Measurements from ENCODE around the gene EPN2. TPM values are rescaled to one million over a fixed set of nuclear protein-coding genes. Genes with fewer than 3 reads are reported as not detected.

Gene EPN2
- total RNA-seq, 1 donor from 2014 or later = 10.5 TPM

GRCh38 chr17:19338031-19338990, 101.1 kb downstream of the EPN2 start:
- Mint-ChIP-seq H3K27me3 (ENCODE audit: low read depth) (no peaks in the 10 kb centered on the region), H3K4me3 (ENCODE audit: low read depth) (no peak overlapping the region), H3K36me3 (ENCODE audit: low read depth) (no peaks in the 10 kb centered on the region), H3K9me3 (no peaks in the 10 kb centered on the region), H3K4me1 (ENCODE audit: low read depth) (no peaks in the 10 kb centered on the region), H3K27ac (no peak overlapping the region)
- intact Hi-C loops (cut with micrococcal nuclease) = loop anchor here (5.0 kb wide), 1 partner anchor 56 kb away; no protein-coding TSS in a partner anchor
- DNase-seq (ENCODE audit: low spot score) = peak; percentile 53

DNA sequence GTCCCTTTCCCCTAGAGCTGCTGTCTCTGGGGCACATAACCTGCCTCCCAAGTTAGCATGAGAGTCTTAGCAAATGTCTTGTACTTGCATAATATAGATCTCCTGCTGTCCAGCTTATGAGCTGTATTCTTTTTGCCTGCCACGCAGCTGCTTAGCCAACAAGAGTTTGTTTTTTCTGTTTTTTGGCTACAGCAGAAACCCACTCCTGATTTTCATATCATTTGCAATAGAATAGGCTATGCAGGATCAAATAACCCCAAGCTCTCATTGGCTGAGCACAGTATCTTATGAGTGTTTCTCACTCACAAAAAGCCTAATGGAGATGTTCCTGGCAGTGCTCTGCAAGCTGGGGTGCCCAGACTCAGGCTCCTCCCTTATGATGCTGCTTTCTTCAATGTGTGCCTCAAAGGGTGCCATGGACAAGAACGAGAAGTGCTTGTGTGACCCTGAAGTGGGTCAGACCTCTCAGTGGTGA, 102.2 kb downstream of the EPN2 start:
- Mint-ChIP-seq H3K4me3 (ENCODE audit: low read depth) (no peak overlapping the region), H3K27ac (no peak overlapping the region), H3K27me3 (ENCODE audit: low read depth) (no peaks in the 10 kb centered on the region), H3K36me3 (ENCODE audit: low read depth) (no peaks in the 10 kb centered on the region), H3K4me1 (ENCODE audit: low read depth) (no peaks in the 10 kb centered on the region), H3K9me3 (no peaks in the 10 kb centered on the region)
- intact Hi-C loops (cut with micrococcal nuclease) = loop anchor here (5.0 kb wide), 1 partner anchor 57 kb away; no protein-coding TSS in a partner anchor
- DNase-seq (ENCODE audit: low spot score) = no peak

- intact Hi-C loops (cut with micrococcal nuclease) = no loop called here
- H3K4me3 Mint-ChIP-seq (ENCODE audit: low read depth) = no peak overlapping the region
- no peaks in the 10 kb centered on the region for H3K36me3 Mint-ChIP-seq (ENCODE audit: low read depth)
- no peak overlapping the region for H3K27ac Mint-ChIP-seq
- no peaks in the 10 kb centered on the region for H3K9me3 Mint-ChIP-seq
- no peak for DNase-seq (ENCODE audit: low spot score)
- H3K4me1 Mint-ChIP-seq (ENCODE audit: low read depth) = no peaks in the 10 kb centered on the region
- no peaks in the 10 kb centered on the region for H3K27me3 Mint-ChIP-seq (ENCODE audit: low read depth)
Measured at GRCh38 chr17:19341211-19341631, 104.1 kb downstream of the EPN2 start.

DNA sequence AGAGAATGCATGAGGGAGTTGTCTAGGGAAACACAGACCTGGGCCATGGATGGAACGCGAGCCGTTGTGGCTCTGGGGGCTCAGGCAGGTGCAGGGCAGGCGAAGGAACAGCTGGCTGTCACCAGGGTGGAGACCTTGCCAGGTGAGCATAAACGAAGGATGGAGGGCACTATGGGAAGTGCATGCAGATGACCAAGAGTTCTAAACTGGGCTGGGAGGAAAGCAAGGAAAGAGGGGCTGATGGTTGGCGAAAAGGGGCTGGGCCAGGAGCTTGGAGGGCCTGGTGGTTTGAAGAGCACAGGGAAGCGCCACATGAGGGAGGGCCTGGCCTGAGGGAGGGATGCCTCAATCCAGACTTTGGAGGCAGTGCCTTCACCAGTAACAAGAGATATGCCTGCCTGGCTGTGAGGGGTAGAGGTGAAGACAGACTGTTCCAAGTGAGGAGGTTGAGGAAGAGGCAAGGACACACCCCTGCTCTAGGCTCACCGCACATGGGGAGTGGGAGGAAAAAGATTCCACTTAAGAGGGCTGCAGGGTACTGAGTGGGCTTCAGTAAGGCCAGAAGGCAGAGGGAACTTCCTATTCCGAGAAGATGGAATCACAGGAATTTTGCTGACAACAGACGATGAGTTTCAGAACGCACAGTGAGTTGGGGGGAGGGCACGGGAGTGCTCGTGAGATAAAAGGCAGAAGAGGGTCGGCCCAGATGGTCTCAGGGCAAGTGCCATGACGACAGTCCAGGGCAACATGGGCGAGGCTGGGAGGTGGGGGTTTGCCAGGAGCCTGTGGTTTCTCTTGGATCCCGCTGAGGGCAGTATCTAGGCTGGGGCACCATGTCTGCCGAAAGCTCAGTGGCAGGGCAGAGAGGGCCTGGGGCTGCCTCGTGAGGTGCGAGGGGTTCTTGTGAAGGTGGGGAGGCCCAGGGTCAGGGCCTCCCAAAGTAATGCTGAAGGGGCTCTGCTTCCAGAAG, 104.8 kb downstream of the EPN2 start:
- Mint-ChIP-seq H3K4me3 (ENCODE audit: low read depth) (no peak overlapping the region), H3K27me3 (ENCODE audit: low read depth) (no peaks in the 10 kb centered on the region), H3K4me1 (ENCODE audit: low read depth) (peaks cover 3% of the 10 kb centered on the region), H3K27ac (no peak overlapping the region), H3K36me3 (ENCODE audit: low read depth) (no peaks in the 10 kb centered on the region), H3K9me3 (no peaks in the 10 kb centered on the region)
- intact Hi-C loops (cut with micrococcal nuclease) = no loop called here
- no peak for DNase-seq (ENCODE audit: low spot score)

DNA sequence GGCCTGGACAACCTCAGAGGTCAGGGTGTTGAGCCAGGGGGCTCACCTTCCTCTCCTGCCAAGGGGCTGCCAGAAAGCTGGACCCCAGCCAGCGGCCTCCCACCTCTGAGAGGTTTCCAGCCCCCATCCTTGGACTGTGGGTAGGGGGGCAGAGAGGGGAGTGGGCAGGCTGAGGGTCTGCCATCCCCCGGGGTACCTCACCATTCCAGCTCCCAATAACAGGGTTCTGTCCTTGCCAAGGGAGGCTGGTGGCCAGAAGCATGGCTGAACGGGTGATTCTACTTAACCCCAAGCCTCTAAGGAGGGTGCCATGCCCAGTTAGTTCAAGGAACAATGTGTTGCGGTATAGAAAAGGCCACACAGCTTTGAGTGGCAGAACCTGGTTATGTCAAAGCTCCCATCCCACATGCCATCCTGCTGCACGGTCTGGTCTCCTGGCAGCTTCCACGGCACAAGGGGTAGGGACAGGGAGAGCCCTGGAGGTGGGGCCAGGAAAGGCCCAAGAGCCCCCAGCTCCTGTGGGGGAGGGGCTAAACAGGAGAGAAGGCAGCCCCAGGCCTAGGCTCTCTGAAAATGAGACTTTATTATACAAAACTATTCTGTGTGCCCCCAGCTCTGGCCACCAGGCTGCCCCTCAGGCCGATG, 105.6 kb downstream of the EPN2 start:
- Mint-ChIP-seq H3K9me3 (no peaks in the 10 kb centered on the region), H3K36me3 (ENCODE audit: low read depth) (no peaks in the 10 kb centered on the region), H3K4me1 (ENCODE audit: low read depth) (peaks cover 3% of the 10 kb centered on the region), H3K4me3 (ENCODE audit: low read depth) (no peak overlapping the region), H3K27ac (no peak overlapping the region), H3K27me3 (ENCODE audit: low read depth) (no peaks in the 10 kb centered on the region)
- intact Hi-C loops (cut with micrococcal nuclease) = no loop called here
- DNase-seq (ENCODE audit: low spot score) = no peak

DNA sequence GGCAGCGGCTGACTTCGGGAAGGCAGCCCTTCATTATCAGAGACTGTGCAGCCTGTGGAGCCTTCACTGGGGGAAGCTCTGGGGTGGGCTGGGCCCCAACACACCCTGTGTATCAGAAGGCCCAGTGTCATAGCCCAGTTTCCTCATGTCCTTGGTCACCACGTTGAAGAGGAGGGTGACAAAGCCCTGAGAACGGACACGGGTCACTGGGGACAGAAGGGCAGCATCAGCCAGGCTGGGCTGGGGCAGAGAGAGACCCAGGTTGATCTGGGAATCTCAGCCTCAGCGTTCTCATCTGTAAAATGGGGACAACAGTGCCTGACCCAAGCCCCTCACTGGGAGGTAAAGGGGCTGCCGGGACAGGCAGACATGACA, 106.1 kb downstream of the EPN2 start:
- Mint-ChIP-seq H3K4me1 (ENCODE audit: low read depth) (peaks cover 3% of the 10 kb centered on the region), H3K27ac (no peak overlapping the region), H3K4me3 (ENCODE audit: low read depth) (no peak overlapping the region), H3K36me3 (ENCODE audit: low read depth) (no peaks in the 10 kb centered on the region), H3K27me3 (ENCODE audit: low read depth) (no peaks in the 10 kb centered on the region), H3K9me3 (no peaks in the 10 kb centered on the region)
- intact Hi-C loops (cut with micrococcal nuclease) = no loop called here
- no peak for DNase-seq (ENCODE audit: low spot score)

DNA sequence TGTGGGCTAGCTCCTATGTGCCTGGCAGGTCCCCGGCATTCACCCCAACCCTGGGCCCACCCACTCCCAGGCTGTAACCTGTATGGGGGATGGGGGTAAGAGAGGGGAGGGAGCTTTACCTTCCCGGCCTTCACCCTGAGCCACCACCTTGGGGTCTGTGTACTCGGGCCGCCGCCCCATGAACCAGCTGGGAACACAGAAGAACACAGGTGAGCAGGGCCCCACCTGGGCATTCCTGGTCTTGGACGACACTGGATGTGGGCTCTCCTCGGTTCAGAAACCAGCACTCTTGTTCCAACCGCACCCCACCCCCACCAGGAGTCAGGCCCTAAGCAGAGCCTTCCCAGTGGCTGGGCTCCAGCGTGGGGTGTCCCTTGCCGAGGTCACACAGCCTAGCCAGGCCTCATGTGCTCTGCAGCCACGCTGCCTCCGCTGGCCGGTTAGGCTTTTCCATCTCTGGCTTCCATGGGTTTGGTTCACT, 106.5 kb downstream of the EPN2 start:
- peaks cover 3% of the 10 kb centered on the region for H3K4me1 Mint-ChIP-seq (ENCODE audit: low read depth)
- intact Hi-C loops (cut with micrococcal nuclease) = no loop called here
- no peaks in the 10 kb centered on the region for H3K9me3 Mint-ChIP-seq
- no peaks in the 10 kb centered on the region for H3K36me3 Mint-ChIP-seq (ENCODE audit: low read depth)
- no peak for DNase-seq (ENCODE audit: low spot score)
- H3K4me3 Mint-ChIP-seq (ENCODE audit: low read depth) = no peak overlapping the region
- H3K27me3 Mint-ChIP-seq (ENCODE audit: low read depth) = no peaks in the 10 kb centered on the region
- no peak overlapping the region for H3K27ac Mint-ChIP-seq

GRCh38 chr17:19344311-19345066, 107.3 kb downstream of the EPN2 start:
- intact Hi-C loops (cut with micrococcal nuclease) = no loop called here
- Mint-ChIP-seq H3K4me1 (ENCODE audit: low read depth) (peaks cover 3% of the 10 kb centered on the region), H3K4me3 (ENCODE audit: low read depth) (no peak overlapping the region), H3K27ac (no peak overlapping the region), H3K9me3 (no peaks in the 10 kb centered on the region), H3K36me3 (ENCODE audit: low read depth) (no peaks in the 10 kb centered on the region), H3K27me3 (ENCODE audit: low read depth) (no peaks in the 10 kb centered on the region)
- no peak for DNase-seq (ENCODE audit: low spot score)

GRCh38 chr17:19345067-19345460, 107.9 kb downstream of the EPN2 start:
- intact Hi-C loops (cut with micrococcal nuclease) = no loop called here
- Mint-ChIP-seq H3K4me3 (ENCODE audit: low read depth) (no peak overlapping the region), H3K27ac (no peak overlapping the region), H3K9me3 (no peaks in the 10 kb centered on the region), H3K36me3 (ENCODE audit: low read depth) (no peaks in the 10 kb centered on the region), H3K4me1 (ENCODE audit: low read depth) (peaks cover 3% of the 10 kb centered on the region), H3K27me3 (ENCODE audit: low read depth) (no peaks in the 10 kb centered on the region)
- DNase-seq (ENCODE audit: low spot score) = no peak

- Mint-ChIP-seq H3K4me3 (ENCODE audit: low read depth) (no peak overlapping the region), H3K27me3 (ENCODE audit: low read depth) (peaks cover 1% of the 10 kb centered on the region), H3K9me3 (no peaks in the 10 kb centered on the region), H3K27ac (no peak overlapping the region), H3K4me1 (ENCODE audit: low read depth) (peaks cover 3% of the 10 kb centered on the region), H3K36me3 (ENCODE audit: low read depth) (no peaks in the 10 kb centered on the region)
- no peak for DNase-seq (ENCODE audit: low spot score)
- intact Hi-C loops (cut with micrococcal nuclease) = no loop called here
Measured at GRCh38 chr17:19345486-19346350, 108.6 kb downstream of the EPN2 start.

Measured in activated T-helper 2 cell treated with anti-CD3 and anti-CD28 coated beads, Interferon-gamma antibody, Interleukin-2, Interleukin-4, amounts not matched to agents 10 μg/mL and 5 μg/mL and 100 μg/mL, durations not matched to agents 14 hours and 24 hours and 36 hours (primary cell).